Thymus (tissue), 11 donors: ENCODE measurements around the gene SCIN. TPM values are rescaled to one million over a fixed set of nuclear protein-coding genes. Genes with fewer than 3 reads are reported as not detected.

Experiments used
- DNase-seq, 9 donors: peaks; one replicate each; pipeline ENCODE4 v3.0.0-alpha.2; 2013; ENCODE audit warnings: low spot score in 9 of 9, low read depth in 6 of 9, missing footprints in 1 of 9
- H3K27ac ChIP-seq, 2 donors: one replicate each; pipeline ENCODE4 v1.5.1; 2013; ENCODE audit warnings: control low read depth in 1 of 2, low read depth in 1 of 2, low read length in 1 of 2, mild to moderate bottlenecking in 1 of 2, moderate library complexity in 1 of 2
- H3K27me3 ChIP-seq, 2 donors: one replicate each; pipeline ENCODE4 v1.5.1; 2013; ENCODE audit warnings: low read length in 1 of 2; ENCODE audit not compliant: control insufficient read depth in 2 of 2, insufficient read depth in 1 of 2
- H3K36me3 ChIP-seq, 2 donors: one replicate each; pipeline ENCODE4 v1.5.1; 2013; ENCODE audit warnings: low read length in 1 of 2, mild to moderate bottlenecking in 1 of 2, moderate library complexity in 1 of 2; ENCODE audit not compliant: control insufficient read depth in 2 of 2, insufficient read depth in 2 of 2
- H3K4me1 ChIP-seq, 2 donors: one replicate each; pipeline ENCODE4 v1.5.1; 2013; ENCODE audit warnings: low read length in 2 of 2; ENCODE audit not compliant: control insufficient read depth in 2 of 2, insufficient read depth in 2 of 2
- H3K4me3 ChIP-seq, 2 donors: one replicate each; pipeline ENCODE4 v1.5.1; 2013; ENCODE audit warnings: low read length in 2 of 2, control low read depth in 1 of 2, mild to moderate bottlenecking in 1 of 2
- H3K9me3 ChIP-seq, 2 donors: one replicate each; pipeline ENCODE4 v1.5.1; 2013; ENCODE audit warnings: low read length in 1 of 2, mild to moderate bottlenecking in 1 of 2; ENCODE audit not compliant: control insufficient read depth in 2 of 2, insufficient read depth in 1 of 2
- WGBS: extraction: QIAGEN DNeasy Blood & Tissue Kit; methylation state at CpG from one replicate; pipeline ENCODE4 v1.1.7; 2013; 5-methylcytosine and 5-hydroxymethylcytosine counted together
- polyA plus RNA-seq: library from polyadenylated mRNA; stranded (reverse); fragments of 200-250 nt; gene quantifications from one replicate; pipeline ENCODE4 v1.2.3, GENCODE V29; 2013
- total RNA-seq: library from RNA; stranded (reverse); fragments of 120-200 nt; gene quantifications from one replicate; pipeline ENCODE4 v1.2.4, GENCODE V29; 2013
- donor health status: healthy.

SCIN gene
- total and polyA plus RNA-seq, 2 donors, result 0.33 to 0.37 TPM

DNA sequence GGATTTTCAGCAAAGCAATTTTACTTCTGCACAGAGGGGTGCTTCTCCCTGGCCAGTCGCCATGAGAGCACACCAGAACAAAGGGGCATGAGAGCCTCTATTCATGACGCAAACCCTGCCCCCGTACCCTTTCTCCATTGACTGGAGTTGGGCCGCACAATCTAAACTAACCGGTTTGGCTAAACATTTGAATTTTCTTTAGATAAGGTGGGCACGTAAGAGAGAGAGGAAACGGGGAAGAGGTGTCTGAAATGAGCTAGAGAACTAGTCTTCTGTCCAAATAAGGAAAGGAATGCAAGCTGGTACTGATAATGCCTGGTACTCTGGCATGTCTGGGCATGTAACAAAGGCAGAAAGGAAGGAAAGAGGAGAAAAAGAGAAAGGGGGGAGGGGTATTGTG, 13.2 kb upstream of the SCIN start:
- Histone ChIP-seq H3K36me3 (no peaks in the 10 kb centered on the region), H3K4me1 (no peaks in the 10 kb centered on the region), H3K27me3 (no peaks in the 10 kb centered on the region), H3K27ac (no peak overlapping the region), H3K9me3 (no peaks in the 10 kb centered on the region), H3K4me3 (no peak overlapping the region)
- WGBS, result 95% methylated on average over 7 of the region's 7 CpGs
- no peak for DNase-seq

DNA sequence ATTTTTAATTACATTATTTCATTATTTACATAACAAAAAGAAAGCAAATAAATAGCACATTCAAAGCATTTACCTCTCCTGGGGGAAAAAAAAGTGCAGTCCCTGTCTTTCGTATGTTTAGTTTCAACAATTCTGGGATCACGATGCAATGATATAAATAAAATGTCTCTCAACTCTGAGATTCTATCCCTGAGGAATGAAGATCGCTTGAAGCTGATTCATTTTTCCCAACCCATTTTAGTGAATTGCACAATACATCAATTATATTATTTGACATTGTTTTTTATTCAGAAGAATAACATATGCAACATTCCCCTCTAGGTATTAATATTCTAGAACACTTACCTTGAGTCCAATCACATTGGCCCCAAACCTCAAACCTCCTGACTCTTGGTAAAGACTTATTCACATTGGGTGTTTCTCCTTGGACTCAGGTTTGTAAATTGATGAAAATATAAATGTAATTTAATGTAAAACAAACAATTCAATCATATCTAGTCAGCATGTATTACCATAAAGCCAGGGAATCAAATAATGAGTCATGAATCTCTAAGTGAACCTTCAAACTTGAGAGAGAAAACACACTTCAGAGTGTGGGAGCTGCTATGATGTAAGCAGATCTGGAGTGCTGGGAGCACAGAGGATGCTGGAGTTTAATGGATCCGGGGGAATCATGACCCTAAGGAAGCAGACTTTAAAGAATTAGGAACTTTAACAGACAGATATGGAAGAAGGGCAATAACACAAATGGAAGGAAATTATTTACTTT, 5.3 kb upstream of the SCIN start:
- H3K4me3 ChIP-seq, result no peak overlapping the region
- peaks cover 6 to 12% of the 10 kb centered on the region in 2 donors for H3K27me3 ChIP-seq
- no peak for DNase-seq
- H3K4me1 ChIP-seq, result peaks cover 0 to 6% of the 10 kb centered on the region in 2 donors
- no peaks in the 10 kb centered on the region for H3K36me3 ChIP-seq
- H3K9me3 ChIP-seq, result no peaks in the 10 kb centered on the region
- 95% methylated on average over 4 of the region's 4 CpGs for WGBS
- H3K27ac ChIP-seq, result no peak overlapping the region

DNA sequence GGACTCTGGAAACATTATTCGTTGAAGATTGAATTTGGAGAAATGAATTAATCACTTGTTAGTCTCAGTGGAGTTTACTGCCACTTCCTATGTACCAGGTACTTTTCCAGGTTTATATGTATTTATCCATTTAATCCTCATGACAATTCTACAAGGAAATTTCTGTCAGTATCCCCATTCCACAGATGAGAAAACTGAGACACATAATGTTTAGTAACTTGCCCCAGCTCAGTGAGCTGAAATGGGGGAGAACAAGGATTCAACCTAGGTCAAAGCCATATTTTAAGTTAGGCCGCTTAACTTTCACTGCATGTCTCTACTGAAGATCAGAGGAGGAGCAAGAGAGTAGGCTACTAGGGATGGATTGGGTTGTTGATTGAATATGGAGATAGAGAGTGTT, 4.6 kb upstream of the SCIN start:
- DNase-seq, result no peak
- Histone ChIP-seq H3K27ac (no peak overlapping the region), H3K27me3 (peaks cover 13 to 19% of the 10 kb centered on the region in 2 donors), H3K4me1 (peaks cover 0 to 12% of the 10 kb centered on the region in 2 donors), H3K9me3 (no peaks in the 10 kb centered on the region), H3K4me3 (no peak overlapping the region), H3K36me3 (no peaks in the 10 kb centered on the region)
- 96% methylated on average over 2 of the region's 2 CpGs for WGBS

DNA sequence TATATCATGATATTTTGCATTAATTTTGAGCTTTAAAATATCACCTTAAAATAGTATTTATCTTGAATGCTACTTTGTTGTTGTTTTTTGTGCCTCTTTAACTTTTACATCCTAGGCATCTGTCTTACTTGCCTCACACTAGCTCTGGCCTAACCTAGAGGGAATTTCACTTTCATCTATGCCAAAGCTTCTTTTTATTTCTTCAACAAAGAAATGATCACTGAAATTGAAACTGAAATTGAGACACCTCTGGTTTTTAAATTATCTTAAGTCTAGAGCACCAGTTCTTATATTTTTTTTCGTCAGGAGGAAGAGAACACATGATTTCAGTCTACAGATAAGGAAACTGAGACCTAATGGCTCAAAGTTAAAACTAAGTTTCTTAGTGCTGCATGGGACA, 3.5 kb upstream of the SCIN start:
- 38% methylated on average over 1 of the region's 1 CpG for WGBS
- Histone ChIP-seq H3K4me1 (peaks cover 0 to 15% of the 10 kb centered on the region in 2 donors), H3K4me3 (no peak overlapping the region), H3K9me3 (no peaks in the 10 kb centered on the region), H3K27ac (no peak overlapping the region), H3K27me3 (peaks cover 23 to 30% of the 10 kb centered on the region in 2 donors), H3K36me3 (no peaks in the 10 kb centered on the region)
- peak in 1 of 9 donors; percentile 9 for DNase-seq

DNA sequence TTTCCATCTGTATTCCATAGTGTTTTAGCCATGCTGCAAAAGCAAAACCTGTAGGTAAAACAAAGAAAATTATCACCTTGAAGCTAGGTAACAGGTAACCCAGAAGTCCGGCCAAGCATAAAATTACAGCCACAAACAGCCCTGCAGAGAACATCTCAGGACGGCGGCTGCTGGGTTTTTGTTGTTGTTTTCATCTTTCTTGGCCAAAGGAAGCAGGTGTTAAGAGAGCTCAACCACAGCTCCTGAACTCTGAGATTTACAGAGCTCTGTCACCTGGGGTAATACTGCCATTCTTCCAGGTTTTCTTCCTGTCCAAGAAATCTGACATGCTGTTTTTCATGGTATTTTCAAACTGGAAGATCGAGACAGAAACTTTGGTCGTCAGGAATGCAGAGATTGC, 847 bp upstream of the SCIN start:
- 11% methylated on average over 5 of the region's 5 CpGs for WGBS
- H3K4me3 ChIP-seq, result no peak overlapping the region
- H3K27ac ChIP-seq, result no peak overlapping the region
- no peaks in the 10 kb centered on the region for H3K9me3 ChIP-seq
- peaks cover 0 to 15% of the 10 kb centered on the region in 2 donors for H3K4me1 ChIP-seq
- DNase-seq, result peak in 1 of 9 donors; percentile 7
- H3K27me3 ChIP-seq, result peaks cover 23 to 33% of the 10 kb centered on the region in 2 donors
- H3K36me3 ChIP-seq, result no peaks in the 10 kb centered on the region

DNA sequence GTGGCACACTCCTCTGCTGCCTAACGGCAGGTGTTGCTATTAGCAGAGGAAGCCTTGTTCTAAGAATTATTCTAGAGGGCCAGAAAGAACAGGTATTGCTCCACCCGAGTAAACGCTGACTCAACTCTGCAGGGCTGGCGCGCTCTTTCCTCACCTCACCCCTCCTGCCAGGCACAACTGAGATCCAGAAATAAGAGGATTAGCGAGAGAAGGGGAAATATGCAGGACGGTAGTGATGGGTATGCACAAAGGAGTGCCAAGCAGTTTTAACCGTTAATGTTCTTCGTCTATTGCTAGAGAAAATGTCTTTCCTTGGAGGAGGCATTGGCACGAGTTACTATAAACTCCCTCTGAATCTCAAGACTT, 369 bp upstream of the SCIN start:
- Histone ChIP-seq H3K9me3 (no peaks in the 10 kb centered on the region), H3K27ac (no peak overlapping the region), H3K4me3 (no peak overlapping the region), H3K36me3 (no peaks in the 10 kb centered on the region), H3K27me3 (peaks cover 23 to 33% of the 10 kb centered on the region in 2 donors), H3K4me1 (peaks cover 0 to 15% of the 10 kb centered on the region in 2 donors)
- 7% methylated on average over 10 of the region's 10 CpGs for WGBS
- no peak for DNase-seq

DNA sequence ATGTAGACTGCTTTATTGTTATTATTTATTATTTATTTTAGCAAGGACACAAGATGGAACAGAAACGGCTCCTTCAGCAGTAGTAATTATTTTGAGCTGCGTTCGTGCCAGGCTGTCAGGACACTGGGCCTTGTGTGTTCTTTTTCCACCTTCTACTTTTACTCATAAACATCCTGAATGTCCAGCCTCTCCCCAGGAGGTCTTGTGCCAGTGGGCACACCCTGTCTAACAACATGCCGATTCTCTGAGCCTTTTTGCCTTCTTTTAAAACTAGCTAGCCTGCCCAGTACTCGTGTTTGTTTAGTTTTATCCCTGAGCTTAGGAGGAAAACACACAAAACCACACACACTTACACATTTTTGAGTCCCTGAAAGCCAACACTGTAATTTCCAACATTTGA, 1.2 kb downstream of the SCIN start:
- Histone ChIP-seq H3K4me1 (peaks cover 0 to 15% of the 10 kb centered on the region in 2 donors), H3K4me3 (no peak overlapping the region), H3K27me3 (peaks cover 23 to 33% of the 10 kb centered on the region in 2 donors), H3K9me3 (no peaks in the 10 kb centered on the region), H3K36me3 (no peaks in the 10 kb centered on the region), H3K27ac (no peak overlapping the region)
- 93% methylated on average over 5 of the region's 5 CpGs for WGBS
- DNase-seq, result no peak

DNA sequence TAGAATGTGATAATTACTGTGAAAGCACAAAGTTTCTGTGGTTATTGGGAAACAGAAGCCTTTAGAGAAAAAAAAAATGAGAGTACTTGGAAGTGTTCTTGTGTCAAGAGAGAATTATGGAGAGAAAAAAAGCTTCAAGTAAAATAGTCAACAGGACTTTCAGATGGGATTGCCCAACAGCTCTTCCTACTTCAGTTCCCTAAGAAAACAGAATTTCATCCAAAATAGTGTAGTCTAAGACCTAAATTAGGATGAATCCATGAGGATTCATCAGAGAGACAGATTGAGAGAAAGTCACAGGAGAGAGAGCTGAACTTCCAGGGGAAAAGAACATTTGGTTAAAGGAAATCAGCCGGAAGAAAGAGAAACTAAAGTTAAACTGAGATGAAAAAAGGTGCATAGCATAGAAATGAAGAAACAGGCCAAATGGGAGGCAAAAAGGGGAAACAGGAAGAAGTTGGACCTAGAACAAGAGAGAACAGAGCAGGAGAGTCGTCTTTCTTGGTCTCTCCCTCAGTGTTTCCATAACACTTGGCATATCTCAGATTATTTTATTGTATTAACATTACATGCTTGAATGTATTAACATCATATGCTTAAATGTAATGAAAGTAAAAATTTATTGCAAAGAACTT, 2.5 kb downstream of the SCIN start:
- no peak for DNase-seq
- Histone ChIP-seq H3K9me3 (no peaks in the 10 kb centered on the region), H3K4me1 (peaks cover 0 to 15% of the 10 kb centered on the region in 2 donors), H3K36me3 (no peaks in the 10 kb centered on the region), H3K4me3 (no peak overlapping the region), H3K27me3 (peaks cover 23 to 33% of the 10 kb centered on the region in 2 donors), H3K27ac (no peak overlapping the region)
- WGBS, result 53% methylated on average over 2 of the region's 2 CpGs

DNA sequence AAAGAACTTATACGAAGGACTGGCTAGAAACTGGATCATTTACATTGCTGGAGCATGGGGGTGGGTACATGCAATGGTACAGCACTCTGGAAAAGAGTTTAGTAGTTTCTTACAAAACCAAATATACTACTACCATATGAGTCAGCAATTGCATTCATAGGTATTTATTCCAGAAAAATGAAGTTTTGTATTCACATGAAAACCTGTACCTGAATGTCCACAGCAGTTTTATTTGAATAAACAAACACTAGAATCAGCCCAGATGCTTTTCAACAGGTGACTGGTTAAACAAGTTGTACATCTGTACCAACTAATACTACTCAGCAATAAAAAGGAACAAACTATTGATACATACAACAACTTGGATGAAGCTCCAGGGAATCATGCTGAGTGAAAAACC, 3.4 kb downstream of the SCIN start:
- 93% methylated on average over 1 of the region's 1 CpG for WGBS
- no peaks in the 10 kb centered on the region for H3K9me3 ChIP-seq
- no peak overlapping the region for H3K27ac ChIP-seq
- H3K4me3 ChIP-seq, result no peak overlapping the region
- no peaks in the 10 kb centered on the region for H3K36me3 ChIP-seq
- peaks cover 0 to 15% of the 10 kb centered on the region in 2 donors for H3K4me1 ChIP-seq
- no peak for DNase-seq
- H3K27me3 ChIP-seq, result peaks cover 23 to 29% of the 10 kb centered on the region in 2 donors
